ENCODE results near the gene AMT.
A peak's percentile ranks its signal among the peaks of the same experiment; 100 is the strongest.
"Not testable (repeated sequence)": the region's sequence is repeated elsewhere in the genome, so short reads cannot be mapped to it uniquely, and the experiment has no call there.

The AMT gene

GRCh38 chr3:49427586-49427985, 5.3 kb upstream of the AMT start:
- DNase-seq (ENCODE audit: low read depth in 1 of 2, low spot score in 1 of 2): no peak

- no peak for DNase-seq (ENCODE audit: low read depth in 1 of 2, low spot score in 1 of 2)
These were observed 2.5 kb upstream of the AMT start for GRCh38 chr3:49424816-49425215.

GRCh38 chr3:49421890-49422378, 339 bp downstream of the AMT start:
- DNase-seq (ENCODE audit: low read depth in 1 of 2, low spot score in 1 of 2): no peak

GRCh38 chr3:49417516-49418120, 4.7 kb downstream of the AMT start:
- DNase-seq (ENCODE audit: low read depth in 1 of 2, low spot score in 1 of 2): no peak

- no peak for DNase-seq (ENCODE audit: low read depth in 1 of 2, low spot score in 1 of 2)
These were observed 5.4 kb downstream of the AMT start for GRCh38 chr3:49416867-49417266.

GRCh38 chr3:49415931-49416601, 6.2 kb downstream of the AMT start:
- DNase-seq (ENCODE audit: low read depth in 1 of 2, low spot score in 1 of 2): peak; percentile 29 to 30

GRCh38 chr3:49414753-49415152, 7.5 kb downstream of the AMT start:
- no peak for DNase-seq (ENCODE audit: low read depth in 1 of 2, low spot score in 1 of 2)

GRCh38 chr3:49413338-49413734, 8.9 kb downstream of the AMT start:
- no peak for DNase-seq (ENCODE audit: low read depth in 1 of 2, low spot score in 1 of 2)

- DNase-seq (ENCODE audit: low read depth in 1 of 2, low spot score in 1 of 2): no peak
These were observed 9.5 kb downstream of the AMT start for GRCh38 chr3:49412632-49413337.

GRCh38 chr3:49411968-49412631, 10.2 kb downstream of the AMT start, which contains the start of the genes RHOA and TCTA:
RHOA (minus strand) TSS chr3:49411976; CDS start chr3:49375589, 36,387 bp downstream.
TCTA (plus strand) TSS chr3:49412423; CDS start chr3:49412427, 4 bp downstream.
- DNase-seq (ENCODE audit: low read depth in 1 of 2, low spot score in 1 of 2): peak; percentile 97 to 99

- peak; percentile 13 to 38 for DNase-seq (ENCODE audit: low read depth in 1 of 2, low spot score in 1 of 2)
These were observed 10.7 kb downstream of the AMT start for GRCh38 chr3:49411535-49411967.

- DNase-seq (ENCODE audit: low read depth in 1 of 2, low spot score in 1 of 2): no peak
These were observed 11.3 kb downstream of the AMT start for GRCh38 chr3:49410846-49411534.

GRCh38 chr3:49410066-49410845, 12.0 kb downstream of the AMT start:
- no peak for DNase-seq (ENCODE audit: low read depth in 1 of 2, low spot score in 1 of 2)

GRCh38 chr3:49406571-49407565, 15.4 kb downstream of the AMT start:
- no peak for DNase-seq (ENCODE audit: low read depth in 1 of 2, low spot score in 1 of 2)

- DNase-seq (ENCODE audit: low read depth in 1 of 2, low spot score in 1 of 2): not testable (repeated sequence)
These were observed 16.7 kb downstream of the AMT start for GRCh38 chr3:49405570-49405969.

- DNase-seq (ENCODE audit: low read depth in 1 of 2, low spot score in 1 of 2): no peak
These were observed 18.4 kb downstream of the AMT start for GRCh38 chr3:49403891-49404290.

GRCh38 chr3:49401766-49402165, 20.5 kb downstream of the AMT start:
- DNase-seq (ENCODE audit: low read depth in 1 of 2, low spot score in 1 of 2): no peak

GRCh38 chr3:49399461-49399860, 22.8 kb downstream of the AMT start:
- DNase-seq (ENCODE audit: low read depth in 1 of 2, low spot score in 1 of 2): no peak

- DNase-seq (ENCODE audit: low read depth in 1 of 2, low spot score in 1 of 2): no peak
These were observed 24.8 kb downstream of the AMT start for GRCh38 chr3:49397470-49397869.

Data from stimulated activated CD4-positive, alpha-beta T cell treated with anti-CD3 and anti-CD28 coated beads, Interleukin-15, amount 100 ng/mL, for 1 hour (primary cell).